NB4 (cell line): ENCODE data around the gene KDSR.

ENCODE experiments used
- MYC ChIP-seq: IDR thresholded peaks from 2 replicates; pipeline ENCODE4 v1.6.1; 2011; ENCODE audit warnings: low read depth, low read length
- POLR2A ChIP-seq: IDR thresholded peaks from 2 replicates; pipeline ENCODE4 v1.6.1; 2011; ENCODE audit warnings: mild to moderate bottlenecking; ENCODE audit not compliant: insufficient read length; ENCODE audit errors: extremely low read depth
- TF ChIP-seq, protein P1 (sequence below): IDR thresholded peaks from one replicate; pipeline ENCODE4 v1.5.1; 2012; ENCODE audit warnings: low read depth, low read length
- TF ChIP-seq, protein P2 (sequence below): IDR thresholded peaks from 2 replicates; pipeline ENCODE4 v1.6.1; 2011; ENCODE audit warnings: low read depth, low read length

DNA sequence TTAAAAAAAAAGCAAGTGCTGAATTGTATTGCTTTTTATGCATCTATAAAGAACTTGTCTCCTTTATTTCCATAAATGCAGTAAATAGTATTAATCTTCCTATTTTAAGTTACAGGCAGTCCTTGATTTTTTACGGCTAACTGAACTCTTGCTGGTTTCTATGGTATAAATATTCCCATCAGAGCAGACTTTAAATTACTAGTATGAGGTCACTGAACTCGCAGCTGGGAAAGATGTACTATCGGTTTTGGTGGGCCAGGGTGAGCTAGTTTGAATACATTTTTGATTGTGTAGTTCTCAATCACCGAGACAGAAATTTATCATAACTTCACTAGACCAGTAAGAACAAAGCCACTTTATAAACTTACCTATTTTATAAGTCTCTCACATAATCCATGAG lies 20.9 kb upstream of the KDSR start:
- TF ChIP-seq, protein P1, sequence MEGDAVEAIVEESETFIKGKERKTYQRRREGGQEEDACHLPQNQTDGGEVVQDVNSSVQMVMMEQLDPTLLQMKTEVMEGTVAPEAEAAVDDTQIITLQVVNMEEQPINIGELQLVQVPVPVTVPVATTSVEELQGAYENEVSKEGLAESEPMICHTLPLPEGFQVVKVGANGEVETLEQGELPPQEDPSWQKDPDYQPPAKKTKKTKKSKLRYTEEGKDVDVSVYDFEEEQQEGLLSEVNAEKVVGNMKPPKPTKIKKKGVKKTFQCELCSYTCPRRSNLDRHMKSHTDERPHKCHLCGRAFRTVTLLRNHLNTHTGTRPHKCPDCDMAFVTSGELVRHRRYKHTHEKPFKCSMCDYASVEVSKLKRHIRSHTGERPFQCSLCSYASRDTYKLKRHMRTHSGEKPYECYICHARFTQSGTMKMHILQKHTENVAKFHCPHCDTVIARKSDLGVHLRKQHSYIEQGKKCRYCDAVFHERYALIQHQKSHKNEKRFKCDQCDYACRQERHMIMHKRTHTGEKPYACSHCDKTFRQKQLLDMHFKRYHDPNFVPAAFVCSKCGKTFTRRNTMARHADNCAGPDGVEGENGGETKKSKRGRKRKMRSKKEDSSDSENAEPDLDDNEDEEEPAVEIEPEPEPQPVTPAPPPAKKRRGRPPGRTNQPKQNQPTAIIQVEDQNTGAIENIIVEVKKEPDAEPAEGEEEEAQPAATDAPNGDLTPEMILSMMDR: no peak
- TF ChIP-seq POLR2A (no peak), MYC (no peak)
- TF ChIP-seq, protein P2, sequence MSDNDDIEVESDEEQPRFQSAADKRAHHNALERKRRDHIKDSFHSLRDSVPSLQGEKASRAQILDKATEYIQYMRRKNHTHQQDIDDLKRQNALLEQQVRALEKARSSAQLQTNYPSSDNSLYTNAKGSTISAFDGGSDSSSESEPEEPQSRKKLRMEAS: no peak
